Breast epithelium (tissue), 4 donors: ENCODE results near the gene PCF11. TPM values are rescaled to one million over a fixed set of nuclear protein-coding genes. Genes with fewer than 3 reads are reported as not detected.
A peak's percentile ranks its signal among the peaks of the same experiment; 100 is the strongest.
"Not testable (repeated sequence)": the region's sequence is repeated elsewhere in the genome, so short reads cannot be mapped to it uniquely, and the experiment has no call there.

Experiments used
- DNase-seq, 2 donors: peaks; one replicate each; pipeline ENCODE4 v3.0.0-alpha.2; 2019; ENCODE audit warnings: low spot score in 2 of 2
- H3K27ac ChIP-seq, 2 donors: fragments of 200-600 bp; sonication (generic) in 1 of 2; one replicate each; pipeline ENCODE4 v1.5.1; 2016 to 2019; ENCODE audit warnings: mild to moderate bottlenecking in 1 of 2
- H3K27me3 ChIP-seq, 2 donors: fragments of 200-600 bp; sonication (generic) in 1 of 2; one replicate each; pipeline versions ENCODE4 v1.5.1 to v1.6.0; 2017 to 2019; ENCODE audit warnings: control low read depth in 1 of 2, mild to moderate bottlenecking in 1 of 2
- H3K36me3 ChIP-seq: fragments of 200-600 bp; one replicate; pipeline ENCODE4 v1.5.1; 2019
- H3K4me1 ChIP-seq, 2 donors: fragments of 200-600 bp; sonication (generic); one replicate each; pipeline ENCODE4 v1.5.1; 2016 to 2019; ENCODE audit warnings: control low read depth in 1 of 2
- H3K4me3 ChIP-seq, 3 donors: fragments of 200-600 bp; sonication (generic); 1 replicate in 2 of 3; 2 replicates in 1 of 3; pipeline ENCODE4 v1.5.1; 2016 to 2019; ENCODE audit warnings: mild to moderate bottlenecking in 3 of 3, moderate library complexity in 2 of 3
- H3K9me3 ChIP-seq, 2 donors: fragments of 200-600 bp; sonication (generic) in 1 of 2; one replicate each; pipeline ENCODE4 v1.5.1; 2016 to 2019; ENCODE audit warnings: control low read depth in 1 of 2
- CTCF ChIP-seq, 3 donors: fragments of 450-650 bp; IDR thresholded peaks; one replicate each; pipeline ENCODE4 v1.5.1; 2016 to 2017; ENCODE audit warnings: antibody characterized with exemption in 3 of 3, mild to moderate bottlenecking in 3 of 3, moderate library complexity in 3 of 3
- POLR2A ChIP-seq: fragments of 450-650 bp; IDR thresholded peaks from one replicate; pipeline ENCODE4 v1.6.1; 2016; ENCODE audit warnings: antibody characterized with exemption, mild to moderate bottlenecking, moderate library complexity
- POLR2AphosphoS5 ChIP-seq, 3 donors: sonication (generic); formaldehyde crosslinking; IDR thresholded peaks; one replicate each; pipeline ENCODE4 v1.6.1; 2017; ENCODE audit warnings: antibody characterized with exemption in 3 of 3
- intact Hi-C: fragments of 100-400 bp; cut with DNase I; formaldehyde crosslinking; loops from one replicate; pipeline ENCODE4 v1.15.1; 2023; ENCODE audit warnings: low total_unique reads
- total RNA-seq, 3 donors: library from RNA; depleted of rRNA; stranded (reverse); fragments of >200 nt; gene quantifications; one replicate each; pipeline ENCODE4 v1.1.0, GENCODE V29; 2016

The PCF11 gene
- total RNA-seq, 3 donors from 2014 or later: 78.7 to 133 (median 130) TPM

GRCh38 chr11:83195649-83196048 is 38.7 kb downstream of the PCF11 start:
- Histone ChIP-seq H3K27ac (peak overlapping the region; percentile 97), H3K9me3 (no peaks in the 10 kb centered on the region), H3K4me3 (peak overlapping the region in 2 of 3 donors; percentile 88 to 89), H3K27me3 (no peaks in the 10 kb centered on the region), H3K4me1 (peaks cover 0 to 17% of the 10 kb centered on the region in 2 donors), H3K36me3 (no peaks in the 10 kb centered on the region)
- intact Hi-C loops: no loop called here
- no peak for TF ChIP-seq POLR2AphosphoS5 (IDR thresholded peaks at IDR 0.05)
- no peak for TF ChIP-seq CTCF (IDR thresholded peaks at IDR 0.05)
- no peak for TF ChIP-seq POLR2A
- no peak for DNase-seq

- DNase-seq: no peak
- H3K9me3 ChIP-seq: no peaks in the 10 kb centered on the region
- no peak overlapping the region for H3K4me3 ChIP-seq
- H3K36me3 ChIP-seq: no peaks in the 10 kb centered on the region
- H3K4me1 ChIP-seq: peaks cover 0 to 4% of the 10 kb centered on the region in 2 donors
- H3K27ac ChIP-seq: no peak overlapping the region
- TF ChIP-seq POLR2A (no peak), CTCF (IDR thresholded peaks at IDR 0.05) (no peak), POLR2AphosphoS5 (IDR thresholded peaks at IDR 0.05) (no peak)
- intact Hi-C loops: no loop called here
- no peaks in the 10 kb centered on the region for H3K27me3 ChIP-seq
Observed at GRCh38 chr11:83200035-83200434, 43.1 kb downstream of the PCF11 start.

- H3K27me3 ChIP-seq: no peaks in the 10 kb centered on the region
- DNase-seq: no peak
- H3K9me3 ChIP-seq: no peaks in the 10 kb centered on the region
- intact Hi-C loops: no loop called here
- H3K4me1 ChIP-seq: no peaks in the 10 kb centered on the region
- TF ChIP-seq POLR2A (no peak), POLR2AphosphoS5 (IDR thresholded peaks at IDR 0.05) (no peak), CTCF (IDR thresholded peaks at IDR 0.05) (no peak)
- no peak overlapping the region for H3K4me3 ChIP-seq
- H3K36me3 ChIP-seq: no peaks in the 10 kb centered on the region
- no peak overlapping the region for H3K27ac ChIP-seq
Observed at GRCh38 chr11:83205608-83206185, 48.8 kb downstream of the PCF11 start.

GRCh38 chr11:83206221-83206620 is 49.3 kb downstream of the PCF11 start:
- Histone ChIP-seq H3K36me3 (peaks cover 2% of the 10 kb centered on the region), H3K9me3 (no peaks in the 10 kb centered on the region), H3K27me3 (no peaks in the 10 kb centered on the region), H3K27ac (no peak overlapping the region), H3K4me3 (no peak overlapping the region), H3K4me1 (no peaks in the 10 kb centered on the region)
- no peak for TF ChIP-seq CTCF (IDR thresholded peaks at IDR 0.05)
- no peak for TF ChIP-seq POLR2AphosphoS5 (IDR thresholded peaks at IDR 0.05)
- no peak for TF ChIP-seq POLR2A
- no peak for DNase-seq
- intact Hi-C loops: no loop called here

- H3K27ac ChIP-seq, DNase-seq, H3K9me3 ChIP-seq, H3K4me3 ChIP-seq, H3K27me3 ChIP-seq, intact Hi-C loops, H3K36me3 ChIP-seq, H3K4me1 ChIP-seq: not testable (repeated sequence)
Observed at GRCh38 chr11:83206771-83207382, 49.9 kb downstream of the PCF11 start.
